NCI-H2196 treated with DMSO at 0.1 percent for 48 hours (cell line): ENCODE results near the gene ANKRD17.
"Not testable (repeated sequence)": the region's sequence is repeated elsewhere in the genome, so short reads cannot be mapped to it uniquely, and the experiment has no call there.

Experiments used
- DNase-seq: peaks from one replicate; lab custom pipeline; 2025; ENCODE audit not compliant: unreplicated experiment; lab: John Stamatoyannopoulos, UW

Gene ANKRD17, protein sequence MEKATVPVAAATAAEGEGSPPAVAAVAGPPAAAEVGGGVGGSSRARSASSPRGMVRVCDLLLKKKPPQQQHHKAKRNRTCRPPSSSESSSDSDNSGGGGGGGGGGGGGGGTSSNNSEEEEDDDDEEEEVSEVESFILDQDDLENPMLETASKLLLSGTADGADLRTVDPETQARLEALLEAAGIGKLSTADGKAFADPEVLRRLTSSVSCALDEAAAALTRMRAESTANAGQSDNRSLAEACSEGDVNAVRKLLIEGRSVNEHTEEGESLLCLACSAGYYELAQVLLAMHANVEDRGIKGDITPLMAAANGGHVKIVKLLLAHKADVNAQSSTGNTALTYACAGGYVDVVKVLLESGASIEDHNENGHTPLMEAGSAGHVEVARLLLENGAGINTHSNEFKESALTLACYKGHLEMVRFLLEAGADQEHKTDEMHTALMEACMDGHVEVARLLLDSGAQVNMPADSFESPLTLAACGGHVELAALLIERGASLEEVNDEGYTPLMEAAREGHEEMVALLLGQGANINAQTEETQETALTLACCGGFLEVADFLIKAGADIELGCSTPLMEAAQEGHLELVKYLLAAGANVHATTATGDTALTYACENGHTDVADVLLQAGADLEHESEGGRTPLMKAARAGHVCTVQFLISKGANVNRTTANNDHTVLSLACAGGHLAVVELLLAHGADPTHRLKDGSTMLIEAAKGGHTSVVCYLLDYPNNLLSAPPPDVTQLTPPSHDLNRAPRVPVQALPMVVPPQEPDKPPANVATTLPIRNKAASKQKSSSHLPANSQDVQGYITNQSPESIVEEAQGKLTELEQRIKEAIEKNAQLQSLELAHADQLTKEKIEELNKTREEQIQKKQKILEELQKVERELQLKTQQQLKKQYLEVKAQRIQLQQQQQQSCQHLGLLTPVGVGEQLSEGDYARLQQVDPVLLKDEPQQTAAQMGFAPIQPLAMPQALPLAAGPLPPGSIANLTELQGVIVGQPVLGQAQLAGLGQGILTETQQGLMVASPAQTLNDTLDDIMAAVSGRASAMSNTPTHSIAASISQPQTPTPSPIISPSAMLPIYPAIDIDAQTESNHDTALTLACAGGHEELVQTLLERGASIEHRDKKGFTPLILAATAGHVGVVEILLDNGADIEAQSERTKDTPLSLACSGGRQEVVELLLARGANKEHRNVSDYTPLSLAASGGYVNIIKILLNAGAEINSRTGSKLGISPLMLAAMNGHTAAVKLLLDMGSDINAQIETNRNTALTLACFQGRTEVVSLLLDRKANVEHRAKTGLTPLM (N-terminal part only)

DNA sequence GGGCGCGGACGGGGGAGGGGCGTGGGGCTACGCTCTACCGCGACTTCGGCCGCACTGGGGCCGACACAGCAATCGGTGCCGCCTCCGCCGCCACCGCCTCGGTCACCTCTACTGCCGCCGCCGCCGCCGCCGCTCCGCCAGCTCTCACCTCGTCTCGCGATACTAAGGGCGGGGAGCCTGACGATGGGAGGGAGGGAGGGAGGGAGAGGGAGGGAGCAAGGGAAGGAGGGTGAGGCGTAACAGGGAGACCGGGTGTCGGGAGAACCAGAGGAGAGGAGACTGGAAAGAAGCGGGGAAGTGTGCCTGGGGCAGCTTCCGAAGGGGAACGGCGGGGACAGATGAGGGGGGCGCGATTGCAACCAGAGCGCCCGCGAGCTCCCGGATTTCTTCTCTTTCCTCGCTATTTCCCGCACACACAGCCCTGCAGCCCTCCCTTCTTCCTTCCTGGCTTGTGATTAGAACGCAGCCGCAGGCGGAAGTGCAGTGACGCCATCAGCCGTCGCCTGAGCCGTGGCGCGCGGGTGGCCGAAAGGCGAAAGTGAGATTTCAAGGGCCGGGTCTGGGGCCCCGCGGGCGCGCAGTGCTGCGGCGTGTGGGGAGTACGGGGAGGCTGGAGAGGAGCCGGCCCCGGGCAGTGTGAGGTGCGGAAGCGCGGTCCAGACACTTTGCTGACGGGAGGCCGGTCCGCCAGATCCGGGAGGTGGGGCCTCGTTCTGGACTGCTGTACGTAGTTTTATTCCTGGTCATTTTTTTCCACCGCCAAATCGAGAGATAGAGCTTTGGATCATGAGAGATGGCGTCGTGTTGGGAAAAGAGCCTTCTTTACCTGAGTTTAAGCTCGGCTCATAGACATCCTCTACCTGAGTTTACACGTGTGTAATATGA, at the start of gene ANKRD17:
Gene ANKRD17 (minus strand): TSS at position 113 of the 885 bp plus-strand sequence. CDS start 130 bp downstream, outside the sequence.
- DNase-seq = peak; percentile 71

DNA sequence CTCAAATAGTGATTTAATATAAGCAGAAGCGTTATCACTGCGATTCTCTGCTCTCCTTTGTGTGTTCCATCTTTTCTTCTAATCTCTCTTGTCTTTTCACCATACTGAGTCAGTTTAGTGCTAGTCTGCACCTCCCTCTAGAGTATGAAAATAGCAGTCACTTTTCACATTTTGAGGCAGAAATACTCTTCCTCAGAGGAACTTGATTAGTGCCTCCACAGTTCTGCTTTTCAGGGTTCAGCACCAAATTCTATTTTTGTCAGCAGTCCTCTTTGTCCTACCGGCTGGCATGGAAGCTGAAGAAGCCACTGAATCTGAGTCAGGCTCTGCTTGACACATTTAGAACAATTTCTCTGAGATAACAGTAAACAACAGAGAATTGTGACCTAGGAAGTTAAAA, 49.7 kb upstream of the ANKRD17 start:
- DNase-seq = no peak

DNA sequence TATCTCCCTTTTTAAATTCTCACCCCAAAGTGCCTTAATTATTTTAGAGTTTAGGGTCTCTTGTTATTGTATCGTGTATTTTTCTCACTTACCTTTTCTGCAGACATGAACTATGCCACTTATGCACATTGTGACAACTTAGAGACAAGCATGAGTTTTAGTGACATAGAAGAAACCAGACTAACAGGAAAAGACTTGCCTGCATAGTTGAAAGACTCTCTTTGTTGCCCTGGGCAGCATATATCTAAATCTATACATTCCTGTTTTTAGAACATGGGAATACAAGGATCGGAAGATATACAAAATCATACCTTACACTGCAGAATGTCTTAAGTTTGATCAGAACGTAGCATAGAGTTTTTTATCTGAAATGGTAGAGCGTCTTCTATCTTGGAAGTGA, 45.1 kb upstream of the ANKRD17 start:
- DNase-seq = no peak

DNA sequence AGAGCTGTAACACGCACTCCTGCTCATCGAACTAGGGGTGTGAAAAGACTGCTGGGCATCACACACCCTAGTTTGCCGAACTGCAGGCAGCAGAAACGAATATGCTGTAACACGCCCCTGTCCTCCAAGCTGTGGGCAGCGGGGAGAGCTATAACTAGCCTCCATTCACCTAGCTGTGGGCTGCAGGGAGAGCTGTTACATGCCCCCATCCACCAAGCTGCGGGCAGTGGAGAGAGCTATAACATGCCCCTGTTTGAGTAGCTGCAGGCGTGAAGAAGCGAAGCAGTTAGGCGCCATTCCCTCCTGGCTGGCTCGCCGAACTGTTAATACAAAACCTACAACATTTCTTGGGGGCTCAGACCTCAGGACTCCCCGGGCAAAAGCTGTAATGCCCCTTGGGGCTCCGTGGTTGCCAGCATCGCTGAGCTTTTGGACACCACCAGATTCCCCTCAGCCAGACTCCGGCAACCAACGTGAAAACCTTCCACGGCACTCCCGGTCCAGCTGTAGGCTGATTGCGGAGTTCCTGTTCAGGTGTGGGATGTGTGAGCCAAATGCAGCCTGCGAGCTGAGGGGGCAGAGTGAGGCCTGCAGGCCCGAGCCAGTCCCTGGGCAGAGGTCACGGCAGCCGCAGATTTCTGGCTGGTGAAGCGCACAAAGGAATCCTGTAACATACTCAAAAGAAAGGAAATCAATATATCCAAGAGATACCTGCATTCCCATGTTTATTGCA, 41.1 kb upstream of the ANKRD17 start:
- DNase-seq = no peak

DNA sequence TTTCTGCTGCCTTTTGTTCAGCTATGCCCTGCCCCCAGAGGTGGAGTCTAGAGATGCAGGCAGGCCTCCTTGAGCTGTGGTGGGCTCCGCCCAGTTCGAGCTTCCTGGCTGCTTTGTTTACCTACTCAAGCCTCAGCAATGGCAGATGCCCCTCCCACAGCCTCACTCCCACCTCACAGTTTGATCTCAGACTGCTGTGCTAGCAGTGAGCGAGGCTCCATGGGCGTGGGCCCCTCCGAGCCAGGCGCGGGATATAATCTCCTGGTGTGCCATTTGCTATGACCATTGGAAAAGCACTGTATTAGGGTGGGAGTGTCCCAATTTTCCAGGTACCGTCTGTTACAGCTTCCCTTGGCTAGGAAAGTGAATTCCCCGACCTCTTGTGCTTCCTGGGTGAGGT, 34.1 kb upstream of the ANKRD17 start:
- DNase-seq = not testable (repeated sequence)

DNA sequence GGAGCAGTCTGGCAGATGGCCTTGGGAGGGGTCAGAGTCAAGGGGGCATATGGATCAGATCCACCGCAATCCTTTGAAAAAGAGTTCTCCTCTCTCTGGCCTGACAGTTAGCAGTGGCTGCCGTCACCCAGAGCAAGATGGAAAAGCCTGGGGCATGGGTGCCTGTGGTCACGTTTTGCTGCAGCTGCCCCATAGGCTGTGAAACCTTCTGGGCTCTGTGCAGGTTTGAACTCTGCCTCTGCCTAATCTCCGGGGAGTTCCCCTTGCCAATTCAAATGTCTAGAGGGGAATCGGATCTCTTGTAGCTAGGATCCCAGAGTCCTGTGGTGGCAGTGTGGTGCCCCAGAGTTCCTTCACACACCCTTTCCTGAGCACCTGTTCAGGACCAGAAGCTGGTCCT, 23.4 kb upstream of the ANKRD17 start:
- DNase-seq = no peak

DNA sequence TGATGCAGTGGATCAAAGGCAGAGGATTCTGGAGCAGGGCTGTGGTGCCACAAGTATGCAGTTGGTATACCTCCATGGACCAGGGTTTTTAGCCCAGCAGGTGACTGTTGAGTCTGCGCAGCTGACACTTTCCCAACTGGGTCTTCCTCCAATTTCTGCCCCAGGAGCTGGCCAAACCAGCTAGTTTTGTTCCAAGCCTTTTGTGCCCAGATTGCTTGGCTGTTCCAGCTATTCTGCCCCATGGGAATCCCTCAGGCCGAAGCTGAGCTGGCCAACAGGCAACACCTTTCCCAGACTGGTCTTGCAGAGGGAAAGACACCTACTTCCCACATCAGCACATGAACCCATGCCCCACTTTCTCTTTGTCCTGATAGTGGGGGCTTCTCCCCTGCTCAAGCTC, 22.8 kb upstream of the ANKRD17 start:
- DNase-seq = no peak

DNA sequence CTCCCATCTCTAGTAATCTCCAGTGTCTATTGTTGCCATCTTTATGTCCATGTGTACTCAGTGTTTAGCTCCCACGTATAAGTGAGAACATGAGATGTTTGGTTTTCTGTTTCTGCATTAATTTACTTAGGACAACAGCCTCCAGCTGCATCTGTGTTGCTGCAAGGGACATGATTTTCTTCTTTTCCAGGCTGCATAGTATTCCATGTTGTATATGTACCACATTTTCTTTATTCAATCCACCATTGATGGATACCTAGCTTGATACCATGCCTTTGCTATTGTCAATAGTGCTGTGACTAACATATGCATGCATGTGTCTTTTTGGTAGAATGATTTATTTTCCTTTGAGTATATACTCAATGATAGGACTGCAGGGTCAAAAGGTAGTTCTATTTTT, 18.6 kb upstream of the ANKRD17 start:
- DNase-seq = no peak

DNA sequence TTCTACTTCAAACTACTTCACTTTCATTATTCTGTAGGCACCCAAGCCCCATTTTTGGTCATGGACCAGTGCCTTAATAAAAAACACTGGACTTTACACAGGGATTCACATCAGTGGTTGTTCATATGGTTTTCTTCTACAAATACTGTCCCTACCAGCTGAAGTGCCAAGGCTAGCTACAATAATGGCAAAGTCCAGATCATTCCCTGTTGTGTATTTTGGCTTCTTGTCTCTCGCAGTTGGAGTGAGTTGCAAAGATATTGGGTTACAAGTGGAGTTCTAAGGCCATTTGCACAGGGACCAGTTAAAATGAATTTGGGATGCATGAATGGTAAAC, 16.7 kb upstream of the ANKRD17 start:
- DNase-seq = peak; percentile 62

DNA sequence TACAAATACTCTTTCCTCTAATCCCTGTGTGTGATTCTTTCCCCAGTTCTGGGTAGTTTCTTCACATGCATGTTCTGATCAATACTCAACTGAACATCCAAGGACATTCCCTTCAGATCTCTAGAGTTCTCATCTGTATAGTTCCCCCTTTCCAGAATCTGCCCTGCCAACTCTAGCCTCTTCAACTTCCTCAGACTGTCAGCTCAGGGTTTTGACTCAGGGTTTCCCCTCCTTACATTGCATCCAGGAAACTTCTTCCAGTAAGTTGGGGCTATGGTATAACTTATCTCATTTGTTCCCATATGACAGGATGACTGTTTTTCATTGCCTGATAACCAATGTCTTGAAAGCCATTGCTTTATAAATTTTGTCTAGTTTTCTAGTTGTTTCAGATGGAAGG, 14.2 kb upstream of the ANKRD17 start:
- no peak for DNase-seq

DNA sequence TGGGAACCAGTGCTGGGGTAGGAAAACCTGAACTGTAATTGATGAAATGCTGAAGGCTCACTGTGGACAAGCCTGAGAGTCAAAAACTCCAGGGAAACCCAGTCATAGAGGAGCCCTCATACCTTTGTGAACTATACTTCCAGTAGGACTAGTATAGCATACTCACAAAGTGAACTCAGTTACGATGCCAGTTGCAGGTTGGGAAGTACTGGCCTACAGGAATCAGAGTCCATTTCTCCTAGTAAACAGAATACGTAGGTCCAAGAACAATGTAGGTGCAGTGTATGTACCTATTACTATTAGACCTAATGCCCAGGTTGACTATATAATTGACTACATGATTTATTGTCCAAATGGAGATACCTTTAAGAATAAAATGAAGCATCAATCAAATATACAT, 8.5 kb upstream of the ANKRD17 start:
- no peak for DNase-seq

DNA sequence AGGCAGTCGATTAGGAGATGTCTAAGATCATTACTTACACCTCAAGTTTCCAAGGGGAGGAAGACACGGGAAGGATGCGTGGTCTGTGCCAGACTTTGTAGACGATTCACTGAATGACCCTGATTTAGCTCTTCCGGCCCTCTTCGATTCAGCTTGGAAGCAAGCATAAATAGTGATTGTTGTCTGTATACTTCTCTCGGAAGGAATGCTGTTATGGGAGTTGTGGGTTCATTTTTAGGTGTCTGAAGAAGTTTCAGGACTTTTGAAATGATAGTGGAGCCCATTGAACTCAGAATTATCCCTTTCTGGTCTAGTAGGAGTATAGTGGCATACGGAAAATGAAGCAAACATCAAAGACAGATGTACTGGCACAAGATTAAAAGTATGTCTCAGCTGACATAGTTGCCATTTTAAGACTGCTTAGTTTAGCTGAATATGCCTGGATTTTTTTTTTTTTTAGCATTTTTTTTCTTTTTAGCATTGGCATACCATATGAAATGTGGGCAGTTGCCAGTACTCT, 1.0 kb upstream of the ANKRD17 start:
- DNase-seq = no peak

DNA sequence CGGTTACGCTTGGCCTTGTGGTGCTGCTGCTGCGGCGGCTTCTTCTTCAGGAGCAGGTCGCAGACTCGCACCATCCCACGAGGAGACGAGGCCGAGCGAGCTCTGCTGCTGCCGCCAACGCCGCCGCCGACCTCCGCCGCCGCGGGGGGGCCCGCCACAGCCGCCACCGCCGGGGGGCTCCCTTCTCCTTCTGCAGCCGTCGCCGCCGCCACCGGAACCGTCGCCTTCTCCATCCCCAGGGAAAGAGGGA, 237 bp downstream of the ANKRD17 start:
- peak; percentile 23 for DNase-seq

DNA sequence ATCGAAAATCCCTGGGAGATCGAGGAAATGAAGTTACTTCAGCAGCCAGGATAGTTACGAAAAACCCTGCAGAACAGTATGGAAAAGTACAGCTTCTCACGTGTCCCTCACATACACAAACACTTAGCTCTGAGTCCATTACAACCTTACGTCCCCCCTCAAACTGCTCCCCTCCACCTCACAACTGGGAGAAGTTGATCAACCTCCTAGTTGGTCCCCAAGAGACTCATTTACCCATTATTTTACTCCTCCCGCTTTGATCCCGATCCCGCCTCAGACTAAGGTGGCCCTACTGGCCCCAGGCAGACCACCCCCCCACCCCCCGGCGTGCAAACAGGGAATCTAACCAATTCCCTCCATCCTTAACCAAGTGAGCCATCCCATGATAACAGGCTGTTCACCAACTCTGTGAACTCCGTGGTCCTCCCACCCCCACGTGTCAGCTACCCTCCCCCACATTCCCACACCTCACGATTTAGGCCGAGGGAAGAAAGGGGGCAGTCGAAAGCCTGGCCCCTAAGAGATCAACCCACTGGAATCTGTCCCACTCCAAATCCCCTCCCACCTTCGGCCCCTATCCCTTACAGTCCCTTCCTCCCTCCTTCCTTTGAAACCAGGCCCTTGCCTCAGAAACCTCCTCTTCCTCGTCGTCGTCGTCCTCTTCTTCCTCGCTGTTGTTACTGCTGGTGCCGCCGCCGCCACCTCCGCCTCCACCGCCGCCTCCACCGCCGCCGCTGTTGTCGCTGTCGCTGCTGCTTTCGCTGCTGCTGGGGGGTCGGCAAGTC, 755 bp downstream of the ANKRD17 start:
- DNase-seq = no peak

DNA sequence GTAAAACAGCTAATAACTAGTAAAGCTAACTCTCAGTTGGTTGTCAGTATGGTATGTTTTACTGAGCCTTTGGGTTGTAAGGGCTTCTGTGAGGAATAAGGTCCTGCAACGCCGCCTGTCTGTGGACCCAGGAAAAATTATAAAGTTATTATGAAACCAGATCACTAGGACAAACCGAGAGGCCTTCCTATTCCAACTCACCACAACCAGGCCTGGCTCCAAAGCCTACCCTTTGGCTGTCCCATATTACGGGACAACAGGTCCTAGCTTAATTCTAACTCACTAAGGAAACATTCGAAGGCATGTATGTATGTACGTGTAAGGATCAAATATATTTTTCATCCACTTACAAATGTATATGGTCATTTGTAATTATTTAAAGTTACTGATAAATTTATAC, 1.4 kb downstream of the ANKRD17 start:
- peak; percentile 9 for DNase-seq

DNA sequence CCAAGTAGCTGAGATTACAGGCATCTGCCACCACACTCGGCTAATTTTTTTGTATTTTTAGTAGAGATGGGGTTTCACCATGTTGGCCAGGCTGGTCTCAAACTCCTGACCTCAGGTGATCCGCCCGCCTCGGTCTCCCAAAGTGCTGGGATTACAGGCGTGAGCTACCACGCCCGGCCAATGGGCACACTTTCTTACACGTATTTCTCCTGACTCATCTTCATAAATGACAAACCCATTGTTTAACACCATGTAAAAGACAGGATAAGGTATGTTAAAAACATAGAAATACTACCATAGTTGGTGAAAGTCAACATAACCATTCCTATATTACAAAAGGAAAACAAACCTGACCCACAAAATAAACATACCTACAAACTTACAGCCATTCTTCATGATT, 2.8 kb downstream of the ANKRD17 start:
- not testable (repeated sequence) for DNase-seq

DNA sequence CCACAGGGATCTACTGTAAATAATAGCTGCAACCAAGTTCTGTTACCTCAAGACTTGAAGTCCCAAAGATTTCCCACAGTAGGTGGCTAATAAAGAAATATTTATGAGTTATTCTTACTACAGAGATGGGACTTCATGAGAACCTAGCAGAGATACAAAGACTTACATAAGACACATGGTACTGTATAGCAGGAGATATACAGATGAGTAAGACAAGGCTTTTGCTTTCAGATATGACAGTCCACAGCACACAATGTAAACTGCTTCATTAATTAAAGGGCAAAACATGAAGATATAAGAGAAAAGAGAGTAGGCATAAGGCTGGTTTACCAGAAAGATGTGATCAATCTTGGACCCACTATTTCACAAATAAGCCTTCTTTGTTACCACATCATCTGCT, 6.6 kb downstream of the ANKRD17 start:
- no peak for DNase-seq

DNA sequence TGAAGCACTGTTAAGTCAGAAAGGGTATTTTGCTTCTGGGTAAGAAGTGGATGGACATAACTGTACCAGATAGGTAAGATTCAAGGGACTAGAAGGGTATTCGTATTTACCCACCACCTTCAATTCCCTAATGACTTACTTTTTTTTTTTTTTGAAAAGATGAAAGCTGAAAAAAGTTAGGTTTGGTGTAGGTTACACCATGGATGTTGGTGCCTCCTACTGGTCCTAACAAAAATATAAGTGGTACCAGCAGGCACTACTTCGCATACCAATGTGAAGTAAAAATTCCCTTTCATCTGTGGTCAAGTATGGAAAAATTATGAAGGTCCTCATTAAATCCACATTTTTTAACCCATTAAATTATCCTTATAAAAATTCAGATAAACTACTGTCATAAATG, 7.2 kb downstream of the ANKRD17 start:
- DNase-seq = no peak

DNA sequence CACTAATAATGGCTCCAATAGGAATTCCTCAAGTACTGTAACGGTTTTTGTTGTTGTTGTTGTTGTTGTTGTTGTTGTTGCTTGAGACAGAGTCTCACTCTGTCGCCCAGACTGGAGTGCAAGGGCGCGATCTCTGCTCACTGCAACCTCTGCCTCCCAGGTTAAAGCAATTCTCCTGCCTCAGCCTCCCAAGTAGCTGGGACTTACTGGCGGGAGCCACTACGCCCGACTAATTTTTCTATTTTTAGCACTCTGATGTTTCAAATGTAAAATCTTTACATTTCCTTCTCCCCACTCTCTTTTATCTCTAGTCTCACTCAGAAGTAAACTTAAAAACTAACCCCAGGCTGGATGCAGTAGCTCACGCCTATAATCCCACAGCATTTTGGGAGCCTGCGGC, 8.0 kb downstream of the ANKRD17 start:
- DNase-seq = no peak
